ENCODE data around the gene CAPN10.

CAPN10 gene

DNA sequence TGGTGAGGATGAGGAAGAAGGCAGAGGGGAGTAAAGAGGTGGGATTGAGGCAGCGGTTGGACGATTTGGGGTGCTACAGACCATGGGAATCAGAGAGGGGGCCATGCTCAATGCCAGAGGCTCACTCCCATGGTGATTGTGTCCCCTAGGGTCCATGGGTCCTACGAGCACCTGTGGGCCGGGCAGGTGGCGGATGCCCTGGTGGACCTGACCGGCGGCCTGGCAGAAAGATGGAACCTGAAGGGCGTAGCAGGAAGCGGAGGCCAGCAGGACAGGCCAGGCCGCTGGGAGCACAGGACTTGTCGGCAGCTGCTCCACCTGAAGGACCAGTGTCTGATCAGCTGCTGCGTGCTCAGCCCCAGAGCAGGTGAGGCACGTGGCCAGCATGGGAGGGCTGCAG lies 5.2 kb downstream of the CAPN10 start:
- no peak for DNase-seq

GRCh38 chr2:240593026-240593702 lies 6.6 kb downstream of the CAPN10 start:
- DNase-seq: no peak

GRCh38 chr2:240593703-240594451 lies 7.3 kb downstream of the CAPN10 start:
- DNase-seq: no peak

- no peak for DNase-seq
Observed at GRCh38 chr2:240594511-240595380, 8.2 kb downstream of the CAPN10 start.

GRCh38 chr2:240595381-240596079 lies 9.0 kb downstream of the CAPN10 start:
- DNase-seq: no peak

- DNase-seq: no peak
Observed at GRCh38 chr2:240596080-240596460, 9.5 kb downstream of the CAPN10 start.

DNA sequence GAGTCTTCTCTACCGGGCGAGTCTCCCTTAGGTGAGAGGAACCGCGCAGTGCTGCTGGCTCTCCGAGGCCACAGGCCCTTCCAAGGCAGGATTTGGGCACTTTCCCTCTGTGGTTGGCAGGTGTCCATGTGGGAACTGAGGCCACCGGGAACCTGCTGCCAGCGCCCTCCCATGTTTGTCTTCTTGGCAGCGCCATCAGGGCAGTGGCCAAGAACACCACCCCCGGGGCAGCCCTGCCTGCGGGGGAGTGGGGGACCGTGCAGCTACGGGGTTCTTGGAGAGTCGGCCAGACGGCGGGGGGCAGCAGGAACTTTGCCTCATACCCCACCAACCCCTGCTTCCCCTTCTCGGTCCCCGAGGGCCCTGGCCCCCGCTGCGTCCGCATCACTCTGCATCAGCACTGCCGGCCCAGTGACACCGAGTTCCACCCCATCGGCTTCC lies 10.0 kb downstream of the CAPN10 start:
- DNase-seq: no peak

GRCh38 chr2:240597054-240597418 lies 10.5 kb downstream of the CAPN10 start:
- no peak for DNase-seq

DNA sequence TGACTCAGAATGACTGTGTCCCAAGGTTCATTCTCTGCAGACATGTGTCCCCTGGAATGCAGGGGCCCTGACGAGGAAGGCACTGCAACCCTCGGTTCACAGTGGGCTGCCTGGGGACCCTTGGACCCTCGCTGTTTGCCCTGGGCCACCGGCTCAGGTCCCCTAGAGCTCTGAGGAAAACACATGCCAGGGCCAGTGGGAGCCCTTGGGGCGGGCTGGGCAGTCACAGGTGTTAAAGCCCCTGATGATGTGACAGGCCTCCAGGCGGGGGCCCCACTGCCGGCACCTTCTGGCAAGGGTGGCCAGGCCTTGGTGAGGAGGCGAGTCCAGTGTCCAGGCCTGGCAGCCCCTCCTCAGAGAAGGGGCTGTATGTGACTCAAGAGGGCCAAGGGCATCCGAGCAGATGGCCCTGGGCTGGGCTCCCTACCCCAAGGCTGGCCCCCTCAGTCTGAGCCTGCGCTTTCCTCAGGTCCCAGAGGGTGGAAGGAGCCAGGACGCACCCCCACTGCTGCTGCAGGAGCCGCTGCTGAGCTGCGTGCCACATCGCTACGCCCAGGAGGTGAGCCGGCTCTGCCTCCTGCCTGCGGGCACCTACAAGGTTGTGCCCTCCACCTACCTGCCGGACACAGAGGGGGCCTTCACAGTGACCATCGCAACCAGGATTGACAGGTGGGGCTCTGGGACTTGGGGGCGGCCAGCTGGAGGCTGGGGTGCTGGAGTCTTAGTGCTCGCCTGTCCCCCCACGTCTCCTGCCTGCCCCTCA lies 11.1 kb downstream of the CAPN10 start:
- DNase-seq: no peak

DNA sequence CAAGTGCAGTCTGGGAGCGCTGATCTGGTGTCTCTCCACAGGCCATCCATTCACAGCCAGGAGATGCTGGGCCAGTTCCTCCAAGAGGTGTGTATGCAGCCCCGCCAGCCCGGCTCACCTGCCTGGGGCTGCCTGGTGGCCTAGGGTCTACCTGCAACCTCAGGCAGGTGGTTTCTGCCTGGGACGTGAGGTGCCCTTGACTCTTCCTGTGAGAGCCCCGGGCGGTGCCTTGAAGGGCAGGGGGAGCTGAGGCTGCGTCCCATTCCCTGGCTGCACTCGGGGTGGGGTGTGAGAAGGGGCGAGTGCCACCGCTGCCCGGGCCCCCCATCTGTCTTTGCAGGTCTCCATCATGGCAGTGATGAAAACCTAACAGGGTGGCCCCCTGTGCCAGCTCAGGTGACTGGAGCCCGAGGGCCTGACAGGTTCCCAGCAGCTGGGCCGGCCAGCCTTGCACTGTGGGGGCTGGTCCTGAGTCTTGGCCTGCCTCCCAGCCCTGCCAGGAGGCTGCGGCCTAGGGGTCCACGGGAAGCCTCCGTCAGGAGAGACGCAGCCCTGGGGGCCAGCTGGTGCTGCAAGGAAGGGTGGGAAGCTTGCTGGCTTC lies 11.9 kb downstream of the CAPN10 start:
- DNase-seq: no peak

DNA sequence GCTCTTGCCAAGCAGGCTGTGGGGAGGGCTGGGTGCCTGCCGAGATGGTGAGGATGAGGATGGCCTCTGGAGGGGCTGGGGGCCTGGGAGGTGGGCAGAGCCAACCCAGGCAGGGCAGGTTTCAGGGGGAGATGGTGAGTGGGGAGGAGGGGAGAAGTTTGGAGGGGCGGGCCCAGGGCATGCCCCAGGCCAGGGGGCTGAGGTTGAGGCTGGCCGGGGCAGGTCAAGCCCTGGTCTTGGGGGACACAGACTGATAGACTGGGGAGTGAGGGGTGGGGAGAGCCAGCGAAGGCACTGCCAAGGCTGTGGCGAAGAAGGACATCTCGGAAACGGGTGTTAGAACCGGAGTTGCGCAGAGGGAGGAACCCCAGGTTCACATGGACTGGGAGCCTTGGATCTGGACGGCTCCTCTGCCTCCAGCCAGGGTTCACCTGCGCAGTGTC lies 12.6 kb downstream of the CAPN10 start:
- DNase-seq: no peak

DNA sequence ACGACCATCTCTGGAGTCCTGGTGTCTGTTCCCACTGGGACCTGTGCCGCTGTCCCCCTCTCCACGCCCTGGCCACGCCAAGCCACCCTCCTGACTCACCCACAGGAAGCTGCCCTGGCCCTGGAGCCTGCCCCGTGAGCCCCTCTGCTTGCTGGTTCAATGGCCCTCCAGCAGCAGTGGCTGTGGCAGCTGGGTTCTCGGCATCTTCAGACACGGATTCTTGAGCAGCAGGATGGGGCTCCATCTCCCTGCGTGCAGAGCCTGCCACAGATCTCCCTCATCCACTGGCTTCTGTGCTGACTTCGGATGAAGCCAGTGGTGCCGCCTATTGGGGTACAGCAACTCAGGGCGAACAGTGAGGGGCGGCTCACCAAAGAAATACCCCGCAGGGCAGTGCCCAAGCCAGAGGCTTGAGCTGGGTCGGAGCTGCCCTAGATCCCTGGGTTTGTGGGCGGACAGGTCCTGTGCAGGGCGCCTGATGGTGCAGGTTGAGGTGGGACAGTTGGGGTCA lies 14.0 kb downstream of the CAPN10 start:
- DNase-seq: no peak

GRCh38 chr2:240601061-240601830 lies 14.7 kb downstream of the CAPN10 start:
- DNase-seq: no peak

DNA sequence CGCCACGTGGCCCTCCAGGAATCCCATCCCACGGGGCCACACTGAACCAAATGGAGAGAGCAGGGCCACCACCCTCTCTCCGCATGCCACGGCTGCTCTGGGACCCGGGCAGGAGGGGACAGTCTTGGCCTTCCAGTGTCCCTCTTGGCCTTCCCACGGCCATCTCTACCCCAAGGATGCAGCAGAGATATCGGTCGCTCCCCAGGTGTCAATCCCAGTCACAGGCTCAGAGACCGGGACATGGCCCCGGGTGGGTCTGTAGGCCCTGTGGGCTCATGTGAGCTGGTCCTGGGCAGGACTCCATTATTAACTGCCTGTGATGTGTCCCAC lies 15.3 kb downstream of the CAPN10 start:
- DNase-seq: no peak

GRCh38 chr2:240602266-240603050 lies 15.9 kb downstream of the CAPN10 start:
- DNase-seq: no peak

DNA sequence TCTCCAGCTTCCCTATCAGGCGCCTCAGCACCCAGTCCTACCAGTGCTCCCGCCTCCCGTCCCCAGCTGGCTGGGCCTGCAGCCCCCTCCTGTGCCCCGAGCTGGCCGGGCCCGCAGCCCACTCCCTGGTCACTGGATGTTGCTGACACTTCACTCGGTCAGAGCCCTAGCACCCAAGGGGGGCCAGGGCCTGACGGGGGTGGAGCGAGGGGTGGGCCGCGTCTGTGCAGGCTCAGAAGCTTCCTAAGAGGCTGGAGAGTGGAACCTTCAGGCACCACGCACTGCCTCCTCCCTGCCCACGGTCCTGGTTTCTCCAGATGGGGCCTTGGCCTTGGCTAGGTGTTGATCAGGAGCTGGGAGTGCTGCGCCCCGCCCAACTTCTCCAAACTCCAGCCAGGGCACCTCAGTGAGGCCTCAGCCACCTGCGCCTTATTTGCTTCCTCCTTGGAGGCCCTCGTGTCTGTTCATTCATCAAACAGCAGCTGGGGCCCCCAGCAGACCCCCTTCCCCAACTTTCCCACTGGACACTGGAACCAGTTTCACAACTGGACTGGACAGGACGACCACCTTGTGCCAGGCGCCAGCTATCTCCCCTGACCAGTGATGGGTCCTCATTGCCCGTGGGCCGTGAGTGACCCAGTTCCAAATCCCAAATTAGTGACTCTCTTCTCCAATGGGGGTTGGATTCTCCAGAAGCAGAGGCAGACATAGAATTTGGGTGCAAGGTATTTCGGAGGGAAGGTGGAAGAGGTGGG lies 16.7 kb downstream of the CAPN10 start:
- no peak for DNase-seq

- no peak for DNase-seq
Observed at GRCh38 chr2:240603846-240604245, 17.3 kb downstream of the CAPN10 start.

GRCh38 chr2:240604291-240604938 lies 17.9 kb downstream of the CAPN10 start:
- DNase-seq: no peak
